NCI-H2196 (cell line): ENCODE results near the gene COX4I1.

Experiments
- DNase-seq: peaks from one replicate; lab custom pipeline; 2025; ENCODE audit not compliant: unreplicated experiment; lab: John Stamatoyannopoulos, UW

Gene COX4I1

GRCh38 chr16:85838876-85839585, 39.5 kb downstream of the COX4I1 start:
- DNase-seq: no peak

DNA sequence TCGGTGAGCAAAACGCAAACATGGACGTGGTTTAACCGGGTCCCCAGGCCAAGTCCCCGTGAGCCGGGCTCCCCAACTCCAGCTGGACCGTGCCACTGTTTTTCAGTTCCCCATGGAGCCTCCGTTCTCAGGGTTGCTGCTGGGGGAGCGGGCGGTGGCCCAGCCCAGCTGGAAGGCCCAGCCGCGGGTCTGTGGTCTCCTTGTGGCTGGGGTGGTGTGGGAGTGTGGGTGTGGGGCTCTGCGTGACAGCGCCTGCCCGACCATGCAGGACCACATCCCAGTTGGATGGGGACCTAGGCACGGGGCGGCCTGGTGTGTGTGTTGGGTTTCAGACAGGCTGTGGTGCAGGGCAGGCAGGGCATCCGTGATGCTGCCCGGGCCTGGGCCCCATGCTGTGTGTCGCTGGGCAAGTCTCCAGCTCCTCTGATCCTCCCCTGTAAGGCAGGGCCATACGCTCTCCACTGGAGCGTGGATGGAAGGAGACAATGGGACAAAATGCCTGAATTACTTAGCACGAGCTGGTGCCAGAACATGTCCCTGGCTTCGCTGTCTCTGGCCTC, 40.3 kb downstream of the COX4I1 start:
- DNase-seq: no peak

DNA sequence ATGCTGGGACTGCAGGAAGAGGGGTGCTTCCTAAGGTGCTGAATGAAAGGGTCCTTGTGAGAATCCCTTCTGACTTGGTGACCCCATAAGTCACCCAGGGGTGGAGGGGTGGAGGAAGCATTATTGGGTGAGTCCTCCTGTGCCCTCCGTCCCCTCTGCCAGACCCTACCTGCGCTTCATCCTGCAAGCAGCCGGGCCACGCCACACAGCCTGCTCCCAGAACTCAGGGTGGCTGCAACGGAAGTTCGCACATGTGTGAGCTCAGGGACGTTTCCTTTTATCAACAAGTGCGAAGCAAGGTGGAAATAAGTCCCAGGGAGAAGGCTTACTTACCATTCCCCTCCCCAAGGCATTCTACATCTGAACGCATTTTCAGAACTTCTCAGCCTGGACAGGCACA, 40.9 kb downstream of the COX4I1 start:
- no peak for DNase-seq

DNA sequence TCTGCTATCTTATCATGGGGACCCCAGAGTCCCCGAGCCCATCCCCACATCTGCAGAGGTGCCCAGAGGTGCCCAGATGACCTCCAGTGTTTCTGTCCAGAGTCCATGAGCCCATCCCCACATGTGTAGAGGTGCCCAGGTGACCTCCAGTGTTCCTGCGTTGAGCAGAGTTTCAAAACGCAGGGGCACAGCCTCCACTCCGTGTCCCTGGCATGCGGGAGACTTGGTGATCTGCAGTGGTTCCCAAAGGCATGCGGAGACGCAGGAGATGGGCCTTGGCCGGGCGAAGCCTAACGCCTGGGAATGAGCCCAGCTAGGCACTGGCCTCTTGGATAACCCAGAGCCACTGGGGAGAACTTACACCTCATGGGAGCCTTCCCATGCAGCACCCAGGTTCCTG, 41.3 kb downstream of the COX4I1 start:
- DNase-seq: no peak

DNA sequence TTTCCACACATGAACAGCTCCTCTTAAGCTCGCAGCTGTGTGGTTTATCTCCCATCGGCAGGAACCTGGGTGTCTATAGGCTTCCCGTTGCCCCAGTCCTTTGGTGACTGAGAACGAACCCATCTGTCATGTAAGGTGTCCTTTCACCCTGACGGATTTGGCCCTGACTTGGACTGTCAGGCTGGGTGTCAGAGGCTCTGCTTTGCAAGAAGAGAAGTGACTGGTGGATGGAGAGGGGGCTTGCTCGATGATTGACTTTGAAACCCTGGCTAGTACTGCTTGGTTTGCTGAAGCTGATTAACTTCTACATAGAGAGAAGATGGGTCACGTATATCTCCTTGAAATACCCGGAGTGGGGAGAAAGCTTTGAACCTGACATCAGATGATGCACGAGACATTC, 42.9 kb downstream of the COX4I1 start:
- no peak for DNase-seq

- no peak for DNase-seq
Measured at GRCh38 chr16:85842848-85843247, 43.4 kb downstream of the COX4I1 start.

DNA sequence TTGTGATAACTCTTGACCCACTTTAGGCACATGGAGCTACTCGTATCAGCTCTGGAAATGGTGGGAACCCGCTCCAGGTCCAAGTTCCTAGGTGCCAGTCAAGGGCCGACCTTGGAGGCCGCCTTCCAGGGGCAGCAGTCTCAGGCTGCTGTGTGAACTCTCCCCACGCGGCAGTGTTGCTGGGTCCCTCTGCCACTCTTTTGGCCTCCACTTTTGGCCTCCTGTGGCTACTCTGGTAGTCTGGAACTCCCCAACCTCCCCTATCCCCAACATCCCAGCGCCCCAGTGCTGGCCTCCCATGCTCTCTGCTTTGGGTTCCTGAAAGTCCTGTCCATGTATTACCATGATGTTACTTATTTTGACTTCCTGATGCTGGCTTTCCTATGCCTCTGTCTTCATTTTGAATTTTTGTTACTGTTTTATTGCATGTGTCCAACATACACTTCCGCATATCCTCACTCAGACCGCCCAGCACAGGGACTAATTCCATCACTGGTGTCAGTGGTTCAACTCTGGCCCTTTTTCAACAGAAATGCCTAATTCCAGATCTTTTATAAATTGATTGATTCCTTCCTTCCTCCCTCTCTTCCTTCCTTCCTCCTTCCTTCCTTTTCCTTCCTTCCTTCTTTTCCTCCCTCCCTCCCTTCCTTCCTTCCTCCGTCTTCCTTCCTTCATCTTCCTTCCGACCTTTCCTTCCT, 44.1 kb downstream of the COX4I1 start:
- DNase-seq: no peak

- DNase-seq: no peak
Measured at GRCh38 chr16:85844169-85844481, 44.6 kb downstream of the COX4I1 start.

GRCh38 chr16:85844786-85845185, 45.3 kb downstream of the COX4I1 start:
- DNase-seq: no peak

DNA sequence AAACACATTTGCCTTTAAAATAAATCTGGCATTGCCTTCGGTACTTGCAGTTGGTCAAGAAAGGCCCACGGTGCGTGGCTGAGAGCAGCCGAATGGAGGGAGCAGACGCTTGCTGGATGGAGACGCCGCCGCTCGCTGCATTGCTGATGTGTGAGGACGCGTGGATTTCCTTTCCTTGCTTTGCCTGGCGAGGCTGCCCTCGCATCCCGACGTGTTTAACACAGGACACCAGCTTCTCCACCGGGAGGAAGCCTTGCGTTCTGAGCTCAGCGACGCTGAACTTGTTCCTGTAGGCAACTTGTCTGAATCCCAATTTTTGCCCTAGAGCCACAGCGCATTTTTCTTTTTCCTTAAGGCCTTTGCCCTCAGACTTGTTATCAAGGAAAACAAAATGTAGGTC, 45.8 kb downstream of the COX4I1 start:
- no peak for DNase-seq

DNA sequence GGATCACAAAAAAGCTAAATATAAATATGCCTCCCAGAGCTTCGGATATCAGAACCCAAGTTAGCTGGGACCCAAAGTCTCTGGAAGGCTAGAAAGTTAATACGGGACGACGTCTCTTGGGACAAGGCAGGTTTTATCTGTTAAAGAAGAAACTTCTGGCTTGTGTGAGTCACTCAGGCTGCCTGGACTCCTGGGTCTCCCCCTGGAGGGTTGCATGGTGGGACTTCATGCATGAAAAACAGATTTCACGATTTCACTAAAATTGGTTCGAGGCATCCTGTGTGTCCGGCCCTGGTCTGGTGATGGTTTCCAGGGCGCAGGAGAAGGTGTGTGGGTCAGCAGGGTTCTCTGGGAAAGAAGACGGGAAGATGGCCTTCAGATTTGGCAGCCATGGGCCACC, 47.0 kb downstream of the COX4I1 start:
- no peak for DNase-seq

- no peak for DNase-seq
Measured at GRCh38 chr16:85847036-85847435, 47.5 kb downstream of the COX4I1 start.

GRCh38 chr16:85847681-85848601, 48.4 kb downstream of the COX4I1 start:
- no peak for DNase-seq

DNA sequence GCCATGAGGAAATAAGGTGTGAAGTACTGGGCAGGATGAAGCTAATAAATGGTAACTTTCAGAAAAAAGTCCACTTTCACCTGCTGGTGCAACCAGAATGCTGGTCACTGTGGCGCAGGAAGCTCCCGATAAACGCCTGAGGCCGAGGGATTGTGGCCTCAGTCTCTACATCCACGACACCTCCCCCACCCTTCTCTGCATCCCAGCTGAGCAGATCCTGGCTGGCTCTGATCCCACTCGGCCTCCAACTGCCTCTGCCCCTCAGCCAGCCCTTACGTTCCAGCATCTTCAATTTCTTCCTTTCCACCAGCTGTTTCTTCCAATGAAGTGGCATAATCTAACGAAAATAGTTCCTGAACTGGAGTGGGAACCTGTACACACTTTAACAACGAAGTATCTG, 49.5 kb downstream of the COX4I1 start:
- no peak for DNase-seq

GRCh38 chr16:85849388-85849787, 49.9 kb downstream of the COX4I1 start:
- DNase-seq: no peak

DNA sequence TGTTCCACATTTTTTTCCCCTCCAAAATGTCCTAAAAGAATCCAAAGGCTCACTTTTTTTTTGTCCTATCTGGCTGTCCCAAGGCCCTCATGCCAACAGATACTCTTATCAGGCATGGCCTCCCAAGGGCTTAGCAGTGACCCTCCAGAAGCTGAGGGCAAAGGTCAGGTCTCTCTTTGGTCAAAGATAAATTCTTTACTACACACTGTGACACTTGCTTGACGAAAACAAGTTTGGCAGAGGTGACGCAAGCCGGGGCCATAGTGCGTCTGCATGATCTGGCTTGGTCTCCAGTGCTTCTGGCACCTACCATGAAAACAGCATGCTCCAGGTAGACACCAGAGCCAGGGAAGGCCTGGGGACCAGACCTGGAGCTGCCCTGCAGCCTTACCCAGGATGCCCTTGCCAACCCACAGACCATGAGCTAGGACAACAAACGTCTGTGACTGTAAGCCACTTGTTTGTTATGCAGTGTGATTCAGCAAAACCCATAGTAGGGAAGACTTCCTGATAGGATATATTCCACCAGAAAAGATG, 50.9 kb downstream of the COX4I1 start:
- DNase-seq: no peak

DNA sequence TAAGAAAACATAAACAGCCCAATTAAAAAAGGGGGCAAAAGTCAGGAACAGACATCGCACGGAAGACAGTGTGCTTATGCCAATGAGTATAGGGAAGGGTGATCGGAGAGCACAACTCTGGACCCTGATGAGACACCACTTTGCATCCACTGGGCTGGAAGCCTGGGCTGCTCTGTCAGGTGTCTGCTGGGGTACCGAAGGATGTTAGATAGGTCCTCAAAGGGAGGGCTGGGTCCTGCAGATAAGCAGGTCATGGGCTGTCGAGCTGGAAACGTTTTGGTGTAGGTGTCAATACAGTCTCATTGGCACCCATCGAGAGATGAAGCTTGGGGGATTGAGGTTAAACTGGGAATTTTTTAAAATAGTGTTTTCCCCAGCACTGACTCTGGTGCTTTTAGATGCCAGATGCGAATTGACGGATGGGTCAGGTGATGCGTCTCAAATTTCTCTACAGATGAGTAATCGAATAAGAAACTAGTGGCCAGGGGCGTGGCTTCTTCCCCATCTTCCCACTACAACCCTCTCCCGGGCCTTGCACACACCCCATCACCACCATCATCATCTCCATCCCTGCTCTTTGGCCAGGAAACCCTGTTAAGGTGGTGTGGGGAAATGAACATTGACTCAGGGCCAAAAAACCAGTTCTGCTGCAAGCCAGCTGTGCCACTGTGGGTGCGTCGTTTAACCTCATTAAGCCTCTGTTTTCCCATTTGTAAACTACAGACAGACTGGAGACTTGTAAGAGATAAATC, 51.7 kb downstream of the COX4I1 start:
- no peak for DNase-seq

DNA sequence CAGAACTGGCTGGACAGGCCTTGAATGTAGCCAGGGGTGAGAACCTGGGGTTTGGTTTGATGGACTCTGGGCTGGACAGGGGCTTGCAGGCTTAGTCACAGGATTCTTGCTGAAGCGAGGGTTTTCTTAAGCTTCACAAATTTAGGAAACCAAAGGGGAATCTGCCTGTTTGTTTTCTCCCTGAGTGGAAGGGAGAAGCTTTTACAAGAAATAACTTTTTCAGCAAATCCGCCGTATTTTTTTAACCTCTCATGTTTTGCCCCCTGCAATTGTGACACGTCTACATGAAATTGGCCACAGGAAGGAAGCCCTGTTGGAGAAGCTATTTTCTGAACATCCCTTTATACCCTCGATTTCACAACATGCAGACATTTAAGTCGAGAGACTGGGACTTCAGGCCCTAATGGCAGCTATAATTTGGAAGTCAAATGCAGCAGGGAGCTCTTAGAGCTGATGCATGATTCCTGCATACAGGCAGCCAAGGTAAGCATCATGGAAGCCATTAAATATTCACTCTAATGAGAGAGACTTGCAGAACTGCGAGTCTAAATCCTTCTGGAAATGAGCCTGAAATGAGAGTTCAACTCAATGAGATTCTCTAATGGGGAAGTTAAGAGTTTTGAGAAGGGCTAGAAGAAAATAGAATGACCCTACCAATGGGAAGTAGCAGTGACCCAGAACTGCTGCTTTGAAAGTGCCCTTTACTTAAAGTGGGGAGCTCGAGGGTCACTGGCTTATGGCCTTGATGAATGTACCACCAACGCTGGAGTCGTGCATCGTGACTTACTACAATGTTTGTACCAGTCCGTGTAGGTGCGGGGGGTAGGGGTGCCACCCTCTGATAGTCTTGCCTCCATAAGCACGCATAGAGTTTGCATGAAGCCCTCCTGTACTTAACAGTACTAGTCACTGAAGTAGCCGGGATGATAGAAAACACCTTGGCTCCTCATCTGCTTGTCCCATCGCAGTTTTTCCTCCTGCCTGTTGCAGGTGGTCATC, 54.4 kb downstream of the COX4I1 start:
- DNase-seq: no peak

DNA sequence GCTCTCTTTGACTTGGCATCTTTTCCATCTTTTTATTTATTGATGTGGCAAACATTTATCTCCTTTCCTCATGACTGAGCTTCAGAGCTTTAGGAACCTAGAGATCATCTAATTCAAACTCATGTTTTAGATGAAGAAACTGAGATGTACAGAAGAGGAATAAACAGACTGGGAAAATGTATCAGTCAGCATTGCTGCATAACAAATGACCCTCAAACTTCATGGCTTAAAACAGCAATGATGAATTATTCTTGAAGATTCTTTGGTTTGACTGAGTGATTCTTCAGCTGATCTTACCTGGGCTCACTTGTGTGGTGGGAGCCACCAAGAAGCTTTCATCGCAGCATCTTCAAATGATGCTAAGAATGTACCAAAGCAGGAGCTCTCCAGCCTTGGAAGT, 55.4 kb downstream of the COX4I1 start:
- DNase-seq: no peak
